DND-41 (cell line): ENCODE data around the gene PRR5L.

Source experiments
- ATAC-seq: fragments of 200-7000 bp; cut with Tn5 transposase; 3 replicates; pipeline ENCODE4 v1.9.1; 2021; ENCODE audit warnings: low read depth; ENCODE audit not compliant: insufficient read depth
- DNase-seq: peaks from one replicate; pipeline ENCODE4 v3.0.0-alpha.2; 2020
- H2AFZ ChIP-seq: 2 replicates; pipeline ENCODE4 v1.6.0; 2012; ENCODE audit warnings: low read depth, low read length
- H3K27ac ChIP-seq: 2 replicates; pipeline ENCODE4 v1.5.1; 2012; ENCODE audit warnings: low read length, inconsistent platforms
- H3K27me3 ChIP-seq: fragments of 200-600 bp; sonication (generic); 2 replicates; pipeline ENCODE4 v1.6.0; 2012; ENCODE audit warnings: low read length, mild to moderate bottlenecking, inconsistent platforms; ENCODE audit not compliant: insufficient read depth, poor library complexity
- H3K36me3 ChIP-seq: 2 replicates; pipeline ENCODE4 v1.5.1; 2012; ENCODE audit warnings: low read length, inconsistent platforms; ENCODE audit not compliant: insufficient read depth
- H3K4me1 ChIP-seq: 2 replicates; pipeline ENCODE4 v1.5.1; 2012; ENCODE audit warnings: mild to moderate bottlenecking, low read length; ENCODE audit not compliant: insufficient read depth
- H3K4me2 ChIP-seq: 2 replicates; pipeline ENCODE4 v1.6.0; 2012; ENCODE audit warnings: mild to moderate bottlenecking, moderate library complexity, low read length, inconsistent platforms; ENCODE audit not compliant: insufficient read depth
- H3K4me3 ChIP-seq, 2 experiments: fragments of 200-600 bp in 1 of 2; shearing (Covaris generic) in 1 of 2; 2 replicates each; pipeline ENCODE4 v1.5.1; 2012 to 2016; ENCODE audit warnings: inconsistent platforms in 2 of 2, low read length in 2 of 2, mild to moderate bottlenecking in 2 of 2, low read depth in 1 of 2, moderate library complexity in 1 of 2
- H3K79me2 ChIP-seq: 2 replicates; pipeline ENCODE4 v1.6.0; 2012; ENCODE audit warnings: low read length, inconsistent platforms; ENCODE audit not compliant: insufficient read depth
- H3K9ac ChIP-seq: 2 replicates; pipeline ENCODE4 v1.6.0; 2012; ENCODE audit warnings: low read depth, mild to moderate bottlenecking, inconsistent platforms, low read length, moderate library complexity
- H3K9me3 ChIP-seq: 2 replicates; pipeline ENCODE4 v1.5.1; 2012; ENCODE audit warnings: low read length, moderate library complexity, mild to moderate bottlenecking, inconsistent platforms; ENCODE audit not compliant: insufficient read depth, severe bottlenecking
- H4K20me1 ChIP-seq: 2 replicates; pipeline ENCODE4 v1.6.0; 2012; ENCODE audit warnings: low read length; ENCODE audit not compliant: insufficient read depth
- EZH2 ChIP-seq: IDR thresholded peaks from 3 replicates; pipeline ENCODE4 v1.6.1; 2012; ENCODE audit warnings: borderline replicate concordance, low read depth, mild to moderate bottlenecking, moderate library complexity, low read length, inconsistent platforms; ENCODE audit not compliant: severe bottlenecking
- TF ChIP-seq, protein P1 (sequence below): IDR thresholded peaks from 2 replicates; pipeline ENCODE4 v1.5.1; 2012; ENCODE audit warnings: borderline replicate concordance, low read length, moderate library complexity, mild to moderate bottlenecking; ENCODE audit not compliant: poor library complexity, severe bottlenecking; ENCODE audit errors: extremely low read depth

The PRR5L gene

DNA sequence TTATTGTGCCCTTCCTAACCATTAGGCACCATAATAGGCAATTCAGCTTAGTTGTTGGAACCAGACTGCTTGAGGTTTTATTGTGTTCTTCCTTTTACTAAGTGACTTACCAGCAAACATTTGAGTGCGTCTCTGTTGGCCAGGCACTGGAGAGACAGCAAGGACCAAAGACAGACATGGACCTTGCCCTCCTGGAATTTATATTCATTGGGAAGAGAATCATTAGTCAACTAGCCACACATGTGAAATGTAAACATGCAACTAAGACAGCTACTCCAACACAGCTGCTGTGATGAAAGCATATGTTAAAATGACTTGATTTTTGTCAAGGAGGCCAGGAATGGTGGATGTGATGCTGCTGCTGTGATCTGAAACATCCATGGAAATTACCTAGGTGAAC is 107.6 kb downstream of the PRR5L start:
- Histone ChIP-seq H3K27me3 (peaks cover 2% of the 10 kb centered on the region), H2AFZ (no peak overlapping the region), H4K20me1 (no peaks in the 10 kb centered on the region), H3K9me3 (no peaks in the 10 kb centered on the region), H3K4me2 (no peak overlapping the region), H3K36me3 (no peaks in the 10 kb centered on the region), H3K79me2 (no peaks in the 10 kb centered on the region), H3K4me3 (no peak overlapping the region), H3K27ac (no peak overlapping the region), H3K4me1 (peaks cover 5% of the 10 kb centered on the region), H3K9ac (no peak overlapping the region)
- DNase-seq, result no peak
- no peak for ATAC-seq
- no peak for TF ChIP-seq EZH2
- TF ChIP-seq, protein P1, sequence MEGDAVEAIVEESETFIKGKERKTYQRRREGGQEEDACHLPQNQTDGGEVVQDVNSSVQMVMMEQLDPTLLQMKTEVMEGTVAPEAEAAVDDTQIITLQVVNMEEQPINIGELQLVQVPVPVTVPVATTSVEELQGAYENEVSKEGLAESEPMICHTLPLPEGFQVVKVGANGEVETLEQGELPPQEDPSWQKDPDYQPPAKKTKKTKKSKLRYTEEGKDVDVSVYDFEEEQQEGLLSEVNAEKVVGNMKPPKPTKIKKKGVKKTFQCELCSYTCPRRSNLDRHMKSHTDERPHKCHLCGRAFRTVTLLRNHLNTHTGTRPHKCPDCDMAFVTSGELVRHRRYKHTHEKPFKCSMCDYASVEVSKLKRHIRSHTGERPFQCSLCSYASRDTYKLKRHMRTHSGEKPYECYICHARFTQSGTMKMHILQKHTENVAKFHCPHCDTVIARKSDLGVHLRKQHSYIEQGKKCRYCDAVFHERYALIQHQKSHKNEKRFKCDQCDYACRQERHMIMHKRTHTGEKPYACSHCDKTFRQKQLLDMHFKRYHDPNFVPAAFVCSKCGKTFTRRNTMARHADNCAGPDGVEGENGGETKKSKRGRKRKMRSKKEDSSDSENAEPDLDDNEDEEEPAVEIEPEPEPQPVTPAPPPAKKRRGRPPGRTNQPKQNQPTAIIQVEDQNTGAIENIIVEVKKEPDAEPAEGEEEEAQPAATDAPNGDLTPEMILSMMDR, result no peak

DNA sequence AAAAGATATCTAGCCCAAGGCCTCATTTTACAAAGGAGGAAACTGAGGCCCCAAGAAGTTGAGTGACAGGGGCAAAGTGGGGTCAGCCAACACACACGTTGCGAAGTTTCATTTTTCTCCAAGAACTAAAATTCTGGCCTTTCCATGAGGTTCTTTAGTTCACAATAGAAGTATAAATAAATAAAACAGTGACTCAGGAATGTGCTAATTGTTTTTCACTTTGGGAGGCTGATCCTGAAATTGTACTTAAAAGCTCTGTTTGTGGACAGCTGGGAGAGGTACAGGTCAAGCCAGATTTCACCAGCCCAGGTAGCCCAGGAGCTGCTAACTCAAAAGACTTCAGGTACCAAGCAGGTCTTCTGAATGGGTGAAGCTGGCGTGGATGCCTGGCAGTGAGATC is 108.7 kb downstream of the PRR5L start:
- Histone ChIP-seq H3K27me3 (no peaks in the 10 kb centered on the region), H3K79me2 (no peaks in the 10 kb centered on the region), H3K4me2 (no peak overlapping the region), H3K4me1 (peaks cover 16% of the 10 kb centered on the region), H3K36me3 (no peaks in the 10 kb centered on the region), H2AFZ (no peak overlapping the region), H3K4me3 (no peak overlapping the region), H3K9me3 (no peaks in the 10 kb centered on the region), H3K27ac (no peak overlapping the region), H3K9ac (no peak overlapping the region), H4K20me1 (no peaks in the 10 kb centered on the region)
- TF ChIP-seq, protein P1, result no peak
- TF ChIP-seq EZH2, result no peak
- DNase-seq, result no peak
- no peak for ATAC-seq

- Histone ChIP-seq H3K27ac (no peak overlapping the region), H2AFZ (no peak overlapping the region), H3K4me3 (no peak overlapping the region), H3K36me3 (no peaks in the 10 kb centered on the region), H4K20me1 (no peaks in the 10 kb centered on the region), H3K27me3 (no peaks in the 10 kb centered on the region), H3K4me2 (no peak overlapping the region), H3K79me2 (no peaks in the 10 kb centered on the region), H3K4me1 (peaks cover 26% of the 10 kb centered on the region), H3K9ac (no peak overlapping the region), H3K9me3 (no peaks in the 10 kb centered on the region)
- TF ChIP-seq, protein P1, result no peak
- no peak for TF ChIP-seq EZH2
- DNase-seq, result no peak
- no peak for ATAC-seq
Observed at GRCh38 chr11:36405585-36406367, 109.7 kb downstream of the PRR5L start.

GRCh38 chr11:36407356-36407755 is 111.3 kb downstream of the PRR5L start:
- TF ChIP-seq, protein P1, result no peak
- TF ChIP-seq EZH2, result no peak
- no peak overlapping the region for H3K4me3 ChIP-seq
- H3K79me2 ChIP-seq, result no peaks in the 10 kb centered on the region
- H3K4me1 ChIP-seq, result peaks cover 31% of the 10 kb centered on the region
- H3K27ac ChIP-seq, result no peak overlapping the region
- H4K20me1 ChIP-seq, result no peaks in the 10 kb centered on the region
- H3K27me3 ChIP-seq, result no peaks in the 10 kb centered on the region
- H2AFZ ChIP-seq, result no peak overlapping the region
- no peak for DNase-seq
- no peak overlapping the region for H3K4me2 ChIP-seq
- H3K9ac ChIP-seq, result no peak overlapping the region
- H3K9me3 ChIP-seq, result no peaks in the 10 kb centered on the region
- ATAC-seq, result no peak
- H3K36me3 ChIP-seq, result no peaks in the 10 kb centered on the region
